Keratinocyte (primary cell): ENCODE data around the gene SPATA6L. TPM values are rescaled to one million over a fixed set of nuclear protein-coding genes. Genes with fewer than 3 reads are reported as not detected.

ENCODE experiments used
- DNase-seq: peaks from one replicate; pipeline ENCODE4 v3.0.0-alpha.2; 2011; ENCODE audit warnings: low read depth, missing footprints, low spot score
- FAIRE-seq: peaks from 2 replicates; lab custom pipeline; 2011; peaks lifted over from hg19 to GRCh38; lab: Jason Lieb, UNC
- H2AFZ ChIP-seq: 2 replicates; pipeline ENCODE4 v1.6.0; 2012; ENCODE audit warnings: low read length, control low read depth, inconsistent platforms; ENCODE audit not compliant: control insufficient read depth
- H3K27ac ChIP-seq: 2 replicates; pipeline ENCODE4 v1.5.1; 2011; ENCODE audit warnings: low read length; ENCODE audit not compliant: control insufficient read depth, insufficient read depth
- H3K27me3 ChIP-seq: 3 replicates; pipeline ENCODE4 v1.6.0; 2011; ENCODE audit warnings: low read length; ENCODE audit not compliant: control insufficient read depth, insufficient read depth; ENCODE audit errors: extremely low read depth
- H3K36me3 ChIP-seq, 2 experiments: 2 replicates in 1 of 2; 3 replicates in 1 of 2; pipeline ENCODE4 v1.5.1; 2011; ENCODE audit warnings: low read length in 2 of 2, mild to moderate bottlenecking in 1 of 2; ENCODE audit not compliant: control insufficient read depth in 2 of 2, insufficient read depth in 2 of 2; ENCODE audit errors: extremely low read depth in 1 of 2
- H3K4me1 ChIP-seq: 3 replicates; pipeline ENCODE4 v1.5.1; 2011; ENCODE audit warnings: low read length; ENCODE audit not compliant: control insufficient read depth, insufficient read depth; ENCODE audit errors: extremely low read depth
- H3K4me2 ChIP-seq: 3 replicates; pipeline ENCODE4 v1.6.0; 2011; ENCODE audit warnings: low read depth, low read length; ENCODE audit not compliant: control insufficient read depth, insufficient read depth; ENCODE audit errors: extremely low read depth
- H3K4me3 ChIP-seq, 3 experiments: fragments of 200-600 bp in 1 of 3; sonication (generic) in 1 of 3; 2 replicates in 2 of 3; 3 replicates in 1 of 3; pipeline ENCODE4 v1.5.1; 2011 to 2016; ENCODE audit warnings: low read length in 3 of 3, mild to moderate bottlenecking in 3 of 3, control low read depth in 2 of 3, inconsistent platforms in 1 of 3, low read depth in 1 of 3, mixed read lengths in 1 of 3, mixed run types in 1 of 3, moderate library complexity in 1 of 3; ENCODE audit not compliant: control insufficient read depth in 2 of 3, insufficient read depth in 2 of 3; ENCODE audit errors: extremely low read depth in 1 of 3
- H3K79me2 ChIP-seq: 2 replicates; pipeline ENCODE4 v1.6.0; 2012; ENCODE audit warnings: low read length; ENCODE audit not compliant: control insufficient read depth, insufficient read depth
- H3K9ac ChIP-seq: 3 replicates; pipeline ENCODE4 v1.6.0; 2011; ENCODE audit warnings: low read length; ENCODE audit not compliant: control insufficient read depth, insufficient read depth; ENCODE audit errors: extremely low read depth
- H3K9me1 ChIP-seq: 3 replicates; pipeline ENCODE4 v1.6.0; 2011; ENCODE audit warnings: low read length; ENCODE audit not compliant: control insufficient read depth, insufficient read depth; ENCODE audit errors: extremely low read depth
- H3K9me3 ChIP-seq: 2 replicates; pipeline ENCODE4 v1.5.1; 2012; ENCODE audit warnings: low read depth, low read length; ENCODE audit not compliant: control insufficient read depth
- H4K20me1 ChIP-seq: 3 replicates; pipeline ENCODE4 v1.6.0; 2011; ENCODE audit warnings: low read length; ENCODE audit not compliant: control insufficient read depth, insufficient read depth; ENCODE audit errors: extremely low read depth
- CTCF ChIP-seq, 3 experiments: IDR thresholded peaks in 1 of 3; conservative IDR thresholded peaks in 1 of 3; optimal IDR thresholded peaks in 1 of 3; 2 replicates in 2 of 3; 3 replicates in 1 of 3; pipeline versions ENCODE3 to v1.5.1; 2011; ENCODE audit warnings: low read length in 3 of 3, mild to moderate bottlenecking in 3 of 3, moderate library complexity in 2 of 3, control low read depth in 1 of 3, inconsistent platforms in 1 of 3; ENCODE audit not compliant: insufficient read depth in 2 of 3; ENCODE audit errors: extremely low read depth in 1 of 3
- EZH2 ChIP-seq: IDR thresholded peaks from one replicate; pipeline ENCODE4 v1.6.1; 2012; ENCODE audit warnings: inconsistent platforms, mild to moderate bottlenecking, low read length, moderate library complexity
- dilution Hi-C: fragments of 300-500 bp; cut with MboI; formaldehyde crosslinking; loops from one replicate; pipeline ENCODE4 v1.7.0; 2020; ENCODE audit warnings: low sequenced_read_pairs; ENCODE audit not compliant: extremely low pct_ligation_motif_present
- polyA plus RNA-seq, 5 experiments: library from polyadenylated mRNA; depleted of rRNA in 3 of 5; stranded (reverse) in 3 of 5; stranded (forward) in 1 of 5; unstranded in 1 of 5; fragments of >200 nt; gene quantifications; 1 replicate in 1 of 5; 2 replicates in 3 of 5; 3 replicates in 1 of 5; pipeline versions ENCODE4 v1.2.1 to v1.2.3, GENCODE V29; 2011 to 2012; ENCODE audit warnings: missing spikeins in 2 of 5, low read depth in 1 of 5, low replicate concordance in 1 of 5

Gene SPATA6L
- polyA plus RNA-seq, 1 donor (not counting 4 experiments of a cell fraction or from before 2014, with no cell fraction given), result 0.92 TPM

- Histone ChIP-seq H3K27me3 (no peaks in the 10 kb centered on the region), H3K36me3 (no peaks in the 10 kb centered on the region), H3K9me3 (no peaks in the 10 kb centered on the region), H3K4me1 (peaks cover 8% of the 10 kb centered on the region), H2AFZ (no peak overlapping the region), H3K79me2 (no peaks in the 10 kb centered on the region), H4K20me1 (no peaks in the 10 kb centered on the region), H3K27ac (no peak overlapping the region), H3K4me2 (no peak overlapping the region), H3K9me1 (no peaks in the 10 kb centered on the region), H3K9ac (no peak overlapping the region), H3K4me3 (no peak overlapping the region)
- no peak for TF ChIP-seq EZH2
- TF ChIP-seq CTCF (optimal IDR thresholded peaks at IDR 0.05 in 1 of 3, IDR thresholded peaks at IDR 0.05 in 1 of 3, conservative IDR thresholded peaks at IDR 0.05 in 1 of 3; ENCODE audit: extremely low read depth in 1 of 3, insufficient read depth in 2 of 3, low read length in 3 of 3), result no peak
- FAIRE-seq (no peak), DNase-seq (no peak)
- dilution Hi-C loops, result no loop called here
These were observed 4.3 kb upstream of the SPATA6L start for GRCh38 chr9:4670591-4670990.

GRCh38 chr9:4669890-4670289 is 3.6 kb upstream of the SPATA6L start:
- H3K4me2 ChIP-seq, result no peak overlapping the region
- no peaks in the 10 kb centered on the region for H3K9me3 ChIP-seq
- H3K27ac ChIP-seq, result no peak overlapping the region
- no peaks in the 10 kb centered on the region for H3K9me1 ChIP-seq
- H2AFZ ChIP-seq, result no peak overlapping the region
- H3K79me2 ChIP-seq, result no peaks in the 10 kb centered on the region
- peaks cover 14% of the 10 kb centered on the region for H3K4me1 ChIP-seq
- FAIRE-seq (no peak), DNase-seq (no peak)
- no peaks in the 10 kb centered on the region for H3K36me3 ChIP-seq
- dilution Hi-C loops, result no loop called here
- H3K4me3 ChIP-seq, result no peak overlapping the region
- H4K20me1 ChIP-seq, result no peaks in the 10 kb centered on the region
- H3K27me3 ChIP-seq, result no peaks in the 10 kb centered on the region
- H3K9ac ChIP-seq, result no peak overlapping the region
- TF ChIP-seq EZH2 (no peak), CTCF (optimal IDR thresholded peaks at IDR 0.05 in 1 of 3, IDR thresholded peaks at IDR 0.05 in 1 of 3, conservative IDR thresholded peaks at IDR 0.05 in 1 of 3; ENCODE audit: extremely low read depth in 1 of 3, insufficient read depth in 2 of 3, low read length in 3 of 3) (no peak)
